Neutrophil (primary cell): Measurements from ENCODE around the gene ADGRL3.

Experiments used
- H3K27ac ChIP-seq: fragments of 200-600 bp; sonication (generic); 2 replicates; pipeline ENCODE4 v1.5.1; 2016; ENCODE audit warnings: mild to moderate bottlenecking, moderate library complexity
- H3K27me3 ChIP-seq: fragments of 200-600 bp; sonication (generic); 2 replicates; pipeline ENCODE4 v1.6.0; 2016; ENCODE audit warnings: mild to moderate bottlenecking
- H3K36me3 ChIP-seq: fragments of 200-600 bp; sonication (generic); 2 replicates; pipeline ENCODE4 v1.5.1; 2017
- H3K4me1 ChIP-seq, 2 experiments: fragments of 200-600 bp in 1 of 2; sonication (generic) in 1 of 2; 1 replicate in 1 of 2; 2 replicates in 1 of 2; pipeline versions ENCODE4 v1.5.1 to v1.6.1; 2013 to 2016; ENCODE audit warnings: low read depth in 1 of 2, low read length in 1 of 2, mild to moderate bottlenecking in 1 of 2, moderate library complexity in 1 of 2; ENCODE audit not compliant: control insufficient read depth in 1 of 2, insufficient read depth in 1 of 2
- H3K4me3 ChIP-seq, 2 experiments: fragments of 200-600 bp in 1 of 2; sonication (generic) in 1 of 2; 1 replicate in 1 of 2; 2 replicates in 1 of 2; pipeline ENCODE4 v1.5.1; 2013 to 2016; ENCODE audit warnings: low read depth in 1 of 2, low read length in 1 of 2, mild to moderate bottlenecking in 1 of 2, moderate library complexity in 1 of 2
- H3K9me3 ChIP-seq: fragments of 200-600 bp; sonication (generic); 2 replicates; pipeline ENCODE4 v1.5.1; 2016
- TF ChIP-seq, protein P1 (sequence below): fragments of 200-600 bp; sonication (generic); IDR thresholded peaks from 2 replicates; pipeline ENCODE4 v1.5.1; 2016; ENCODE audit warnings: antibody characterized with exemption

ADGRL3 gene

DNA sequence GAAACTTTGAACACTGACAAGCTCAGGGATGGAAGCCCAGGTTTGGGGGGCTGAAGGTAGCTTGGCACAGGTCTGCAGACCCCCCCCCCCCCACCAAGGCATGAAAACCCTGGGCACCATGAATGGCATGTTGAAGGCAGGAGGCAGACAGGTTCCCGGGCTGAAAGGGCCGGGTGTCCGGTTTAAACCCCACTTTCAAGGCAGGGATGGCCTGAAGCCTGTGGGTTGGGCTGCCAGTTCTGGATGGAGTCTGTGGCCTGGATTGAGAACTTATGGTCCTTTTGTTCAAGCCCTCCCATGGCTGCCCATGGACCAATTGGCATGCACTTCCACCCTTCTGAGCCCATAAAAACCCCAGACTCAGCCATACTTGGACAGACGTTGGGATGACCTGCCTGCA is 616.9 kb downstream of the ADGRL3 start:
- Histone ChIP-seq H3K9me3 (peaks cover 6% of the 10 kb centered on the region), H3K36me3 (no peaks in the 10 kb centered on the region), H3K27me3 (no peaks in the 10 kb centered on the region), H3K27ac (no peak overlapping the region), H3K4me1 (no peaks in the 10 kb centered on the region), H3K4me3 (no peak overlapping the region)
- TF ChIP-seq, protein P1, sequence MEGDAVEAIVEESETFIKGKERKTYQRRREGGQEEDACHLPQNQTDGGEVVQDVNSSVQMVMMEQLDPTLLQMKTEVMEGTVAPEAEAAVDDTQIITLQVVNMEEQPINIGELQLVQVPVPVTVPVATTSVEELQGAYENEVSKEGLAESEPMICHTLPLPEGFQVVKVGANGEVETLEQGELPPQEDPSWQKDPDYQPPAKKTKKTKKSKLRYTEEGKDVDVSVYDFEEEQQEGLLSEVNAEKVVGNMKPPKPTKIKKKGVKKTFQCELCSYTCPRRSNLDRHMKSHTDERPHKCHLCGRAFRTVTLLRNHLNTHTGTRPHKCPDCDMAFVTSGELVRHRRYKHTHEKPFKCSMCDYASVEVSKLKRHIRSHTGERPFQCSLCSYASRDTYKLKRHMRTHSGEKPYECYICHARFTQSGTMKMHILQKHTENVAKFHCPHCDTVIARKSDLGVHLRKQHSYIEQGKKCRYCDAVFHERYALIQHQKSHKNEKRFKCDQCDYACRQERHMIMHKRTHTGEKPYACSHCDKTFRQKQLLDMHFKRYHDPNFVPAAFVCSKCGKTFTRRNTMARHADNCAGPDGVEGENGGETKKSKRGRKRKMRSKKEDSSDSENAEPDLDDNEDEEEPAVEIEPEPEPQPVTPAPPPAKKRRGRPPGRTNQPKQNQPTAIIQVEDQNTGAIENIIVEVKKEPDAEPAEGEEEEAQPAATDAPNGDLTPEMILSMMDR = no peak

DNA sequence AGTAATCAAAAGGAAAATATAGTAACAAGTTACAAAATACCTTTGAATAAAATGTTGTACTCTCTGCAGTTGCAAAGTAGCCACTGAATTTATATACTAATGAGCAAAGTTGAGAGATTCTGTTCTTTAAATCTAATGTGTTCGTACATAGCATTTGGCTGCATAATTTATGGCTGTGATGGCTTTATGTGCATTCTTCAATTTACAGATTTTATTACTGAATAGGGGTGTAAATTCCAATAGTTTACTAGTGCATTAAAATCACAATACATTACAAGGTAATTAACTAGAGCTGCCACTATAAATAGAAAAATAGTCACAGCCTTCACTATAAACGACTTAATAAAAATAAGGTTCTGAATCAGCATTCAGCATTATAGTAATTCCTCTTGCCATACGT is 620.0 kb downstream of the ADGRL3 start:
- no peaks in the 10 kb centered on the region for H3K27me3 ChIP-seq
- no peaks in the 10 kb centered on the region for H3K36me3 ChIP-seq
- no peak overlapping the region for H3K27ac ChIP-seq
- H3K9me3 ChIP-seq = peaks cover 6% of the 10 kb centered on the region
- H3K4me3 ChIP-seq = no peak overlapping the region
- no peaks in the 10 kb centered on the region for H3K4me1 ChIP-seq
- TF ChIP-seq, protein P1 = no peak

DNA sequence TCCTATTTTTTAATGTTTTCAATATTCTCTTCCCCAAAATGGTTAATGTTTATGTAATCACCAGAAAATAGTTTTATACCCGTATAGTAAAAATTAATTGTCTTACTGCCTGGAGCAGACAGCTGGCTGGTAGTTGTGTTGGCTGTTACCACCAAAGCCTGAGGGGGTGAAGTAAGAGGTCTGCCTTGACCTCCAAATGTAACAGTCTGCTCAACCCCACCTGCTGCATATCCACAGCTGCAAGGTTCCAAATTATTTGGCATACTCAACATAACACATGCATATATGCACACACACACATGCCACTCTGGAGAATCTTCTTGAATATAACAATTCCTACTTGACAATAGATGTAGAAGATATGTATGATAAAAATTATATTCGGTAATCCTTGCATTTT is 624.3 kb downstream of the ADGRL3 start:
- Histone ChIP-seq H3K27ac (no peak overlapping the region), H3K4me1 (no peaks in the 10 kb centered on the region), H3K4me3 (no peak overlapping the region), H3K36me3 (no peaks in the 10 kb centered on the region), H3K9me3 (no peaks in the 10 kb centered on the region), H3K27me3 (no peaks in the 10 kb centered on the region)
- TF ChIP-seq, protein P1 = no peak

DNA sequence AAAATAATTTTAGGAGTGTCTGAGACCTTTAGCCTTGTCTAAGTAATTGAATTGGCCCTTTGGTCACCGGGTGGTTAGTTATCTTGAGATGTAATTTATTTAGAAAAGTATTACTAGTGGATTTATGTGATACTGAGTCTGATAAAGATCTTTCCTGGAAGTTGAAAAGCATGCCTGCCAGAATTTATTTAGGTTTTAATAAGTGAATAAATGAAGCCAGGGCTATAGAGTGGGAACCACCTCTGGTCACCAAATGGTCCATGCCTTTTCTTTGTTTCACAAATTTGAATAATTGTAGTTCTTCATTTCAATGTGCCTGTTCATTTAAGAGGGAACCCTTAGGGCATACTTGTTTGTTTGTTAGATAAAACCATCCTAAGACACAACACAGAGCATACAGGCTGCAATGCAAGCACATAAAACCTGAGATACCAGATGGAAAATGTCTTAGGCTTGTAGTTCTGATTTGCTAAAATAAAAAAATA is 627.8 kb downstream of the ADGRL3 start:
- no peaks in the 10 kb centered on the region for H3K9me3 ChIP-seq
- TF ChIP-seq, protein P1 = no peak
- no peaks in the 10 kb centered on the region for H3K4me1 ChIP-seq
- H3K27me3 ChIP-seq = no peaks in the 10 kb centered on the region
- H3K27ac ChIP-seq = no peak overlapping the region
- no peaks in the 10 kb centered on the region for H3K36me3 ChIP-seq
- no peak overlapping the region for H3K4me3 ChIP-seq

DNA sequence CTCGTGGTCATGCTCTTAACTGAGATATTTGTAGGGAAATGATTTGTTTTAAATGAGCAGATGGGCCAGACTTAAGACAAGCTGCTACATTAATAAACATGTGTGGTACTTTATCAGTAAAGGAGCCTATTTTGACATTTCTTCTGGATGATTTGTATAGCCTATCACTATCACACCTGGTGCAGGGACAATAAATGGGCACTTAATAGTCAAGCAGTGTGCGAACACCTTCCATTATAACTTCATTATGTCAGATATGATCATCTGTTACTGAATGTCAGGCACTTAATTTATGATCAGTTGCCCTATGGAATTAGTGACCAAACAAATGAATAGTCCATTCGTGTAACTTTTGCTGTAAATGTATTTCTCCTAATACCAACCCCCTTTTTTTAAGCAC is 628.8 kb downstream of the ADGRL3 start:
- Histone ChIP-seq H3K27me3 (no peaks in the 10 kb centered on the region), H3K4me1 (no peaks in the 10 kb centered on the region)
- TF ChIP-seq, protein P1 = no peak

DNA sequence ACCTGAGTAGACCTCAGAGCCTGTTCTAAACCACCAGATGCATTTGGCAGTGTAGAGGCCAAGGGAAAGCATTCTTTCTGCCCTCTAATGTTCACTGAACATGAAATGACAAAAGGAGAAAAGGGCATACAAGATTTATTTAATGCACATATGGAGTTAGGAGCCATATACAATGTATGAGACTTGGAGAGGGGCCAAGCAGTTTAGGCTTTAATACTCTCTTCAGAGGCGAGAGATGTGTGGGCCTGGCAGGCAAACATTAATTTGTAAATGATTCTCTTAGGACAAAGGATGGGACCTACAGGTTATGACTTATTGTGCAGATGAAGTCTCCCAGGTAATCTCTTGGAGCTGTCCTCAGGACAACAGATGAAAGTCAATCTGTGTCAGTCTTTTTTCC is 631.9 kb downstream of the ADGRL3 start:
- TF ChIP-seq, protein P1 = no peak
- H3K9me3 ChIP-seq = no peaks in the 10 kb centered on the region
- no peak overlapping the region for H3K27ac ChIP-seq
- no peaks in the 10 kb centered on the region for H3K36me3 ChIP-seq
- no peaks in the 10 kb centered on the region for H3K4me1 ChIP-seq
- no peak overlapping the region for H3K4me3 ChIP-seq
- no peaks in the 10 kb centered on the region for H3K27me3 ChIP-seq

More for the DNA sequence above, 628.8 kb downstream of the ADGRL3 start:
- no peaks in the 10 kb centered on the region for H3K36me3 ChIP-seq
- no peak overlapping the region for H3K4me3 ChIP-seq
- H3K9me3 ChIP-seq = no peaks in the 10 kb centered on the region
- no peak overlapping the region for H3K27ac ChIP-seq
